HG02678 (cell line): Measurements from ENCODE around the gene LRRC8C.

Experiments
- ATAC-seq: cut with Tn5 transposase; IDR thresholded peaks from one replicate; pipeline ENCODE4 v1.9.1; 2021; ENCODE audit warnings: mild to moderate bottlenecking, moderate library complexity; ENCODE audit not compliant: unreplicated experiment

Gene LRRC8C

GRCh38 chr1:89633248-89633799 is 404 bp downstream of the LRRC8C start:
- peak; percentile 47 for ATAC-seq

- peak; percentile 4 for ATAC-seq
Measured at GRCh38 chr1:89633800-89634625, 1.1 kb downstream of the LRRC8C start.

- no peak for ATAC-seq
Measured at GRCh38 chr1:89635825-89636815, 3.2 kb downstream of the LRRC8C start.

- no peak for ATAC-seq
Measured at GRCh38 chr1:89637496-89637895, 4.6 kb downstream of the LRRC8C start.

GRCh38 chr1:89640440-89640839 is 7.5 kb downstream of the LRRC8C start:
- ATAC-seq, result no peak

- ATAC-seq, result no peak
Measured at GRCh38 chr1:89641781-89642180, 8.9 kb downstream of the LRRC8C start.

GRCh38 chr1:89643577-89643976 is 10.7 kb downstream of the LRRC8C start:
- ATAC-seq, result no peak

GRCh38 chr1:89644119-89644814 is 11.3 kb downstream of the LRRC8C start:
- no peak for ATAC-seq

- ATAC-seq, result no peak
Measured at GRCh38 chr1:89646259-89646658, 13.3 kb downstream of the LRRC8C start.

GRCh38 chr1:89649783-89650182 is 16.9 kb downstream of the LRRC8C start:
- ATAC-seq, result no peak

- ATAC-seq, result no peak
Measured at GRCh38 chr1:89652373-89652772, 19.5 kb downstream of the LRRC8C start.

- ATAC-seq, result peak; percentile 70
Measured at GRCh38 chr1:89657886-89658285, 25.0 kb downstream of the LRRC8C start.

GRCh38 chr1:89659322-89660081 is 26.6 kb downstream of the LRRC8C start:
- no peak for ATAC-seq

- no peak for ATAC-seq
Measured at GRCh38 chr1:89660224-89661061, 27.5 kb downstream of the LRRC8C start.

GRCh38 chr1:89665941-89666340 is 33.0 kb downstream of the LRRC8C start:
- no peak for ATAC-seq

GRCh38 chr1:89666640-89667039 is 33.7 kb downstream of the LRRC8C start:
- no peak for ATAC-seq

GRCh38 chr1:89667691-89668090 is 34.8 kb downstream of the LRRC8C start:
- no peak for ATAC-seq

- ATAC-seq, result no peak
Measured at GRCh38 chr1:89668961-89669360, 36.0 kb downstream of the LRRC8C start.

GRCh38 chr1:89669441-89669840 is 36.5 kb downstream of the LRRC8C start:
- ATAC-seq, result no peak
